ENCODE data around the gene MAGIX.
"Not testable (repeated sequence)": the region's sequence is repeated elsewhere in the genome, so short reads cannot be mapped to it uniquely, and the experiment has no call there.

Gene MAGIX

DNA sequence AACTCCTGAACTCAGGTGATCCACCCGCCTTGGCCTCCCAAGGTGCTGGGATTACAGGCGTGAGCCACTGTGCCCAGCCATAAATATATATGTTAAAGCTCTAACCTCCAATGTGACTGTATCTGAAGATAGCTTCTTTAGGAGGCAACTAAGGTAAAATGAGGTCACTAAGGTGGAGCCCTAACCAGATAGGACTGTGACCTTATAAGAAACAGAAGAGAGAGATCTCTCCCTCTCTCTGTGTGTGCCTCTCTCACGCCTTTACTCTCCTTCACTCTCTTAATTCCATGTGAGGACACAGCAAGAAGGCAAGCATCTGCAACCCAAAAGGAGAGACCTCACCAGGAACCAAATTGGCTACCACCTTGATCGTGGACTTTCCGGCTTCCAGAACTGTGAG lies 926 bp upstream of the MAGIX start:
- DNase-seq = no peak

DNA sequence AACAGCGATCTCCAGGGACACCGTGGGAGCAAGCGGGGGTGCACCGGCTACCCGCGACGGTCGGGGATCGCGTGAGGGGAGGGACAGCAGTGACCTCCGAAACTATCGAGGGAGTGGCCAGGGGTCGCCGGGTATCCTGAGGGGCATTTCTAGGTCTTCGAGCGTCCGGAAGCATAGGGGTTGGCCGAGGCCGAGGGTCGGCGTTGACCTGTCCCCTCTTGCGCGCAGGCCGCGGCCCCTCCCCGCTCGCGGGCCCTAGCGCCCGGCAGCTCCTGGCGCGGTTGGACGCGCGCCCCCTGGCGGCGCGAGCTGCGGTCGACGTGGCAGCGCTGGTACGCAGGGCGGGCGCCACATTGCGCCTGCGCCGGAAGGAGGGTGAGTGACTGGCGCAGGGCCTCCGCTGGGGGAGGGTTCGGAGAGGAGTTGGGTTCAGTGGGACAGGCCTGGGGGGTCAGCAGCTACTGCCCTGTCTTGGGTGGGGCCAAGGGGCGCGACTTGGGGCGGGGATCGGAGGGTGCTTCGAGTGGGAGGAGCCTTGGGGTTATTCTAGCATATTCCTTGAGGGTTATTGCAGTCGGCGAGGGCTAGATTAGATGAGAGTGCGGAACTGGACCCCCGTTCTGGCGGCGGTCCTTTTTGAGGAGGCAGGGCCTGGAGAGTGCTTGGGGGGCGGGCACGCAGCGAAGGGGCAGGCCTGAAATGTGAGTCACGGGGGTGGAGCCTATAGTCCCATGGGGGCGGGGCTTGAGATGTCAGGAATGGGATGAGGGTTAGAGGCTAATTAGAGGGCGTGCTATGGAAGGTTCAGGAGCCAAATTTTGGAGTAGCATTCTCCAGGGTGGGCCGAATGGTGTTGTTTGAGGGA lies 1.2 kb downstream of the MAGIX start:
- DNase-seq = peak; percentile 13 to 52

DNA sequence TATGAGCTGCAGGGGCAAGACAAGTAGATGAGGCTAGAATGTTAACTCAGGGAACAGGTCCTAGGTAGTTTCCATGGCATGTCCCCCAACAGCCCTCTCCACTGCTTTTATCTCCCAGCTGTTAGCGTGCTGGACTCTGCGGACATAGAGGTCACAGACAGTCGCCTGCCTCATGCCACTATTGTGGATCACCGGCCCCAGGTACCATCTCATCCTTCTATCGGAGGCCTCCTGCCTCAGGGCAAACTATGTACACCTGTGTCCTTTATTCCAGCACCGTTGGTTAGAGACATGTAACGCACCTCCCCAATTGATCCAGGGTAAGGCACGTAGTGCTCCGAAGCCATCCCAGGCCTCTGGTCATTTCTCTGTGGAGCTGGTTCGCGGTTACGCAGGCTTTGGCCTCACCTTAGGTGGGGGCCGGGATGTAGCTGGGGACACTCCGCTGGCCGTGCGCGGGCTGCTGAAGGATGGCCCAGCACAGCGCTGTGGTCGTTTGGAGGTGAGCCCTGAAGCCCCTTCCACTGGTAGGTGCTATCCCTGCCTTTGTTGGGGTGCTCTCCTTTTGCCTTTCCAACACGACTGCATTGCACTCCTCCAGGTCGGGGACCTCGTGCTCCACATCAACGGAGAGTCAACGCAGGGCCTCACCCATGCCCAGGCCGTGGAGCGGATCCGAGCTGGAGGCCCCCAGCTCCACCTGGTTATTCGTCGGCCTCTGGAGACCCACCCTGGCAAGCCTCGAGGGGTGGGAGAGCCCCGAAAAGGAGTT lies 2.2 kb downstream of the MAGIX start:
- DNase-seq = no peak

DNA sequence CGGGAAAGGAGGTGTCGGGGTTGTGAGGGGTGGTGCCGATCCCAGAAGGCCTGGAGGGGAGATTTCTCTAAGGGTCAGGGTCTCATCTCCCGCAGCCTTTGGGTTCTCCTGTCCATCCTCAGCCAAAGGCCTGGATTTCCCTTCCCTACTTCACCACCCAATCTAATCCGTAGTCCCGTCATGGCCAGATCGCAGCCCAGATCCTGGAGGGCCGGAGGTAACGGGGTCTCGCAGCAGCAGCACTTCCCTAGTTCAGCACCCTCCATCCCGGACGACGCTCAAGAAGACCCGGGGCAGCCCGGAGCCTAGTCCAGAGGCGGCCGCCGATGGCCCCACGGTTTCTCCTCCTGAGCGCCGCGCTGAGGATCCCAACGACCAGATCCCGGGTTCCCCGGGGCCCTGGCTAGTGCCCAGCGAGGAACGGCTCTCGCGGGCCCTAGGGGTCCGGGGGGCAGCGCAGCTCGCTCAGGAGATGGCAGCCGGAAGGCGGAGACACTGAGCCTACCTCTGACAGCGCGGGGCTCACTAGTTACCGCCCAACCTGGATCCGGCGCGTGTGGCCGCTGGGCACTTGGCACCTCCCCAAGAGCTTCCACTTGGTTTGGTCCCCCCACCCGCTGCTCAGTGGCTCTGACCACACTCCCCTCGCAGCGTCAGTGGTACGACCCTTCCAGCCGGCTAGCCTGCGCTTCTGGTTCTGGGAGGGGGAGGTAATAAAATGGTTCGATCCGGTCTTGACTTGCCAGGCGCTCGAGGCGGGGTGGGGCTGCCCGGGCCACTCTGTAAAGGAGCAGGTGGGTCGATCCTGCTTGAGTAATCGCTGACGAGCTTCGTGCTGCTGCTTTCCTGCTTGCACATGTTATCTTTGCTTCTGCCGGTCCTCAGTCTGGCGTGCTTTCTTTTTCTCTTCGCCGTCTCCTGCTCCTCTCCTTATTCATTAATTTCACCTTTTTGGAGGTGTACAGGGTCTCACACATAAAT lies 3.6 kb downstream of the MAGIX start:
- DNase-seq = peak; percentile 65 to 79

DNA sequence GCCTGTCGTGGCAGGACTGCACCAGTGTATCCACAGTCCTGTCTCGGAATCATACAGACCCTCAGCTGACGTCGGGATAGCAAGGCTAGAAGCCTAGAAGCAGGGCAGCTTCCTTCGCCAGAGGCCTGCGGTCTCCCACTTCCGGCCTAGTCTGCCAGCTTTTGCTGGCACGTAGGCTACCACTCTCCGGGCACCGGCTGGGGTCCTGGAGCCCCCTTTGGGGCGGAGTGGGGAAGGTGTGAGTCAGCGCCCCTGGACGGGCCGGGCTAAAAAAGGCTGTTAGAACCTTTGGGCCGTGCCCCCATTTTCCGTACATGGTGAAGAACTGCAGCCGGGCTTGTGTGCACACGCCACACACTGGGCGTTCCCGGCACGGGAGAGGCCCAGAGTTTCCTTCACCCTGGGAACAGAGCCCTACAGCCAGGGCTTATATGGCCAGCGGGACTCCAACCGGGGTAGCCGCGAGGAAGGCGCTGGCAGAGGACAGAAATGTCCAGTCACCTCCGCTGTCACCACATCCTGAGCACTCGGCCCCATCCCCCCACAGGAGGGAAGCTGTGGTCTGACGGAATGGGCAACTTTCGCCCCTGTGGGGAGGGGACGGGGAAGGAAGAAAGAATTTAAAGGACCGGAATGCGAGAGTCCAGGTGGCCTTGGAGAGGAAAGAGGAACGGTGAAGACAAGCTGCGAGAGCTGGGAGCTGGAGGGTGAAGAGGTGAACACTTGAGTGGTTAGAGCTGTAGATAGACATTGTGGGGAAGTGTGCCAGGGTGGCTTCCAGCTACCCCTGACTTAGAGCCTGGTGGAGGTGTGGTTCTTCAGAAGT lies 4.6 kb downstream of the MAGIX start:
- peak; percentile 48 to 67 for DNase-seq

DNA sequence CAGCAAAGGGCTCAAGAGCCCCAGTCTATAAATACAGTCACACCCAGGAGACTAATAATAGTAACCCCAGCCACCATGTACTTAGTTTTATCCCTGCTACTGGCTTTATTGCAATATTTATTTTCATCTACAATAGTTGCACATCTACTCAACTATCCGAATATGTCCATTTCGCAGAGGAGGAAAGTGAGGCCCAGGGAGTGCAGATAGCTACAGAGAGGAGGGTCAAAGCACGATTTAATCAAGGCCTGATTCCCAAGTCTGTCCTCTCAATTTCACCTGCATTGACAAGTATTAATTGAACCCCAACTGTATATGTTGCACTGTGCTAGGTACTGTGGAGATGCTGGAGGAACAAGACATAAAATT lies 5.2 kb downstream of the MAGIX start:
- no peak for DNase-seq

DNA sequence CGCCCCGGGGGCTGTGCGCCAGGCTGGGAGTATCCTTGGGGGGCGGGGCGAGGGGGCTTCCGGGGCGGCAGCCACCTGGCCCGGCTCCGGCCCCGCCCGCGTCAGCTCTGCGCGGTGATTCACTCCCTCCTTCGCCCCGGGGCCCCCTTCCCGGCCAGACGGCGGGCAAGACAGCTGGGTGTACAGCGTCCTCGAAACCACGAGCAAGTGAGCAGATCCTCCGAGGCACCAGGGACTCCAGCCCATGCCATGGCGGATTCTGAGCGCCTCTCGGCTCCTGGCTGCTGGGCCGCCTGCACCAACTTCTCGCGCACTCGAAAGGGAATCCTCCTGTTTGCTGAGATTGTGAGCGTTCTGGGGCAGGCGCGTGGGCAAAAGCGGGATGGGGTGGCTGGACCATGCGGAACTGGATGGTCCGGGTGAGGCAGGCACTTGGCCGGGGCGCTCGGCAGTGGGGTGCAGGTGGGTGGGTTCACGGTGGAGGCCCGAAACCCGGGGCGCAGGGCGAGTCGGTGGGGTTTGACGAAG lies 9.3 kb downstream of the MAGIX start, which contains the start of gene PLP2:
TSS of gene PLP2 (plus strand) at position 147 of the 528 bp plus-strand sequence. CDS start at position 250, 103 bp downstream.
- peak in 1 of 2 experiments; percentile 14 for DNase-seq

DNA sequence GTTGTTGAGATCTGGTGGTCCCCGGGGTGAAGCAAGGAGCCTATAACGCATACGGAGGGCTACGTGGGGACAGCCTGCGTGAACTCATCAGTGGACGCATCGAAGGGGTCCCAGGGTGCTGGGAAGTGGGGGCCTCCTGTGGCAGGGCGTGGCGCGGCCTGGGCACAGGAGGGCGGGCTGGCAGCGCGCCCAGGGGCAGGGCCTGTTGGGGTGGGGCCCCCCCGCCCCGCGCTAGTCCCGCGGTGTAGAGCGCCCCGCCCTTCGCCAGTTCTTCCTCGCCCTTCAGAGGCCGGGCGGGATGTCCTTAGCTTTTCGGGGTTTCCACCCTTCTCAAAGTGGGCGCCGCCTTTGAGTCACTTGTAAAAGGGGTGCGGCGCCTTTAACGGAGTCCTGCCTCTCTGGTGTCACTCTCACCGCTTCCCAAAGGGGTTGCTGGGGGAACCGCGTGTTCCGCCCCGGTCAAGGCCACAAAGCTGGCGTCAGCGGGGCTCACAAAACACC lies 9.8 kb downstream of the MAGIX start:
- DNase-seq = peak; percentile 14 to 31

DNA sequence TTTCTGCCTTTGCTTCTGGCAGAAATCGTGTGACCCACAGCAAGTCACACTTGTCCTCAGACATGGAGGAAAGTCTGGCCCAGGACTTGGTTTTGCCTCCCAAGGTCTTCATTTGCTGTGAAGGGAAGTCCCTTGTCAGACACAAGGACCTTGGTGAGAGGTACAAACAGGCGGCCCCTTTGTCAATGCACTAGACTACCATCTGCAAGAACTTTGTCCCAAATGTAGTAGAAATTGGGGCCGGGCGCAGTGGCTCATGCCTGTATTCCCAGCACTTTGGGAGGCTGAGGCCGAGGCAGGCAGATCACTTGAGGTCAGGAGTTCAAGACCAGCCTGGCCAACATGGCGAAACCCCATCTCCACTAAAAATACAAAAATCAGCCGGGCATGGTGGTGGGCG lies 11.0 kb downstream of the MAGIX start:
- DNase-seq = not testable (repeated sequence)

DNA sequence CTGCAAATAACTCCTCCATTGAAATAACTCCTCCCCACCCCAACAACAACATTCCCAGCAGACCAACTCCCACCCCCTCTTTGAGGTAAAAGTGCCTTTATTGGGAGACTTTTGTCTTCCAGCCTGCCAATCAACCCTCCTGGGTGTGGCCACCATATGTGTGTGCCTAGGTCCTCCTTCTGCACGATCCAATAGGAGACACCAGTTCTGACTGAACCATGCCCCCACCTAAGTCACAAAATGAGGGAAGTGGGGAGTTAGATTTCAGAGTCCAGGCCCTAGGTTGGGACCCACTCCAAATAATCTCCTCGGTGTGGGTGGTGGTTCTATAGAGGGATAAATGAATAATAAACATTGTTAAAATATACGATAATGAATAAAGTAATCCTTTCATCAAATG lies 12.2 kb downstream of the MAGIX start:
- no peak for DNase-seq

DNA sequence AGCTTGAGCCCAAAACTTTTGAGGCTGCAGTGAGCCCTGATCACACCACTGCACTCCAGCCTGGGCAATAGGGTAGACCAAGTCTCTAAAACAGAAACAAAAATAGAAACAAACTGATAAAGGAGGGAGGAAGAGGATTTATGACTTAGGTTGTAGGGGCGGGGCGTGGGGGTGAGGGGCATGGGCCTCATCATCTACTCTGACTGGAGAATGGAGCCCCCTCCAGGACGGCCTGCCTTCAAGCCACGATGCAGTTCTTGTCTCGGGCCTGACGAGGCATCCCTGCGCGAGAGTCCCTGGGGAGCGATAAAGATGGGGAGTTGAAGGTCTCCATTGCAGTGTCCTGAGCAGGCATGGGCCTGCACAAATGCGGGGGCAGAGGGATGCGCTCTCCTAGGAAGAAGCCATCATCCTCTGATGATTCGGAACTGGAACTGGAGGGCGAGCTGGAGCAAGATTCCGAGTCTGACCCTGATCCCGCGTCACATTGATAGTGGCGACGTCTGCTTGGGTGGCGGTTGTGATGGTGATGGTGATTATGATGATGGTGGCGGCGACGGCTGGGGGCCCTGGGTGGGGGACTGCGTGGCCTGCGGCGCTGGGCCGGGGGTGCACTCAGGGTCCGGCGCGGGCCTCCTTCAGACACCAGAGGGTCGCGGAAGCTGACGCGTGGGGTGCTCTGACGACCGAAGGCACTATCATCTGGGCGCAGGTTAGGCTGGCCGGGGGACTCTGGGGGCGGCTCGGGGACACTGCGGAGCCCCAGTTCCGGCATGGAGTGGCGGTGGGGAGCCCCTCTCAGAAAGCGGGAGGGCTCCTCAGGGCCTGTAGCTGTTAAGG lies 13.1 kb downstream of the MAGIX start:
- DNase-seq = no peak

DNA sequence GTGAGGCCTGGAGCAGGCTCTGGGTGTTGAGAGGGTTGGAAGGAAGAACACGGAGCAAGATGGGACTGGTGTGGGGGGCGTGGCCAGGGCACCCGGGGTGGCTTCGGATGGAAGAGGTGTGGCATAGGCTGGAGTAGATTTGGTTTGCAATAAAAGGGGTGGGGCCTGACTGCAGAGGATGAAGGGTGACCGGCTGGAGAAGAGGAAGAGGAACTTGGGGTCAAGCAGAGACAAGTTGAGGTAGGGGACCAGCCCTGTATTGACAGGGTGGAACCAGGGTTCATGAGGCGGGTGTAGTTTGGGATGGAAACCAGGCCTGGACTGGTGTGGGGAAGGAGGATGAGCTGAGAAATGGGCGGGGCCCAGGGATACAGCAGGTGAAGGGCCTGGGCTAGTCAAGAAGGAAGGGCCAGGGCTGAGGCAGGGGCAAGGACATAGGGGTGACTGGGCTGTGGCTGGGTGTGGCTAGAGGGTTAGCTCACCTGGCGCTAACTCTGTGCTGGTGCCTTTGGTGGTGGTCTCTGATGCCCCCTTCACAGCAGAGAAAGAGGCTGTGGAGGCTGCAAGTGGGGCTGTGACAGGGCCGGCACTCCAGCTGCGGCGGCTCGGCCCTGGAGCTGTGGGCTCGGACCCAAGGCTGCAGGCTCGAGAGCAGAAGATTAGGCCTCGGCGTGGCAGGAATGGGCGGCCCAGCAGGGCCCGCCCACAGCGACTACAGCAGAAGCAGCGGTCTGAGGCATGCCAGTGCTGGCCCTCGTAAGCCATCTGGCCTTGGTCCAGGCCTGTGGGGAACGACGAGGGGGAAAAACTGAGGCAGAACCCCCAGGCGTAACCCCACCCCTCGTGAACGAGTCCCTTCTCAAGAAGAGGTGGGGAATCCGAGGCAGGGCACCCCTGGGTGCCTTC lies 14.1 kb downstream of the MAGIX start:
- peak in 1 of 2 experiments; percentile 17 for DNase-seq

DNA sequence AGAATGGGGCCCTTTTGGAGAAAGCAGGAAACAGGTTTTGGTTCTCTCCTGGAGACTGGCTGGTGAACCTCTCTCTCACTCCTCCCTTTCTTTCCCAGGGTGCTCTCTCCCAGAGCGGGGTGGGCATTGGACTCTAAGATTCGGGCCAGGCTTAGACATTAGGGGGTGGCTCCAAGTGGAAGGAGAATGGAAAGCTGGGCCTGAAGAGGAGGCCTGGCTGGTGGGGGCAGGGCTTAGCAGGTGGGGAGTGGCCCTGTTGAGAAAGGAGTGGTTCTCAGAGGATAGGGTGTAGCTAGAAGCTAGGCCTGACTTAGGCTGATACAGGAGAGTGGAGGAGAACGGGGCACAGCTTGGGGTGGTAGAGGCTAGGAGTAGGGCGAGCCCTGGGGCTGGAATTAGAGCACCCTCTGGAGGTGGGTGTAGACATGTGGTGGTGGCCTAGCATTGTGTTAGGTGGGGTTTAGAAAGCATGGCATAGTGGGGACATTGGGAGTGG lies 14.8 kb downstream of the MAGIX start:
- peak in 1 of 2 experiments; percentile 2 for DNase-seq

DNA sequence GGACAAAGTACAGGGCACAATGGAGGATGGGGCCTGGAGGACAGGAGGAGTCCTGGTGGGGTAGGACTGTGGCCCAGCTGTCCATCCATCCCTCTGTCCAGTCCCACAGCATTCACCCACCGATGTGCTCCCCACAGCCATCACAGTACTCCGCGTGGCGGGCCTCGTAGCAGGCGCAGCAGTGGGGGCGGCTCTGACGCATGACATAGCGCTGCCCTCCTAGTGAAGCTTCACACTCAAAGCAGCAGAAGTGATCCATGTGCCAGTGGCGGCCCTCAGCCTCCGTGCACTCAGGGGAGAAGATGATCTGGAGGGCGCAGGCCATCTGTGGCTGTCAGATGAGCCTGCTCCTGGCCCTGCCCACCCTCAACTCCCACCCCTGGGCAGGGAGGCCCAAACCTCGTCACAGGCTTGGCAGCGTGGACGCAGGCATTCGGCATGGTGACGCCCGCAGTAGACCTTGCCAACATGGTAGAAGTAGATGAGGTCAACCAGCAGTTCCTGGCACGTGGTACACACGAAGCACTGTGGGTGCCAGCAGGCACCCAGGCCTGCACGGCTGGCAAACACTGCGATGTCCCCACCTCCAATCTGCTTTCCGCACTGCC lies 15.4 kb downstream of the MAGIX start:
- no peak for DNase-seq

DNA sequence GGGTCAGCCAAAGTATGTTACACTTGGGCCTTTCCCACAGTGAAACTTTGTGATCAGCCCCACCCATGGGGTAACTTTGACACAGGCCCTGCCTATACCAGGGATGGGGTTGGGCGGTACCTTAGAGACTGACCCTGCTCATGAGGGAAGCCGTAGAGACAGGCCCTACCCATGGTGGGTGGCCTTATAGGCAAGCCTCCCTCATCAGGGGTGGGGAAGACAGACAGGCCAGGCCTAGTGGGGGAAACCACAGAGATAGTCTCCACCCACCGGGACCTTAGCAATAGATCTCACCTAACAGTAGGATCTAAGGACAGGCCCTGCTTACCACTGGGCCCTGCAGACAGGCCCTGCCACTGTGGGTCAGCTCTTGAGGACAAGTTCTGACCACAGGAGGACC lies 16.0 kb downstream of the MAGIX start:
- no peak for DNase-seq

DNA sequence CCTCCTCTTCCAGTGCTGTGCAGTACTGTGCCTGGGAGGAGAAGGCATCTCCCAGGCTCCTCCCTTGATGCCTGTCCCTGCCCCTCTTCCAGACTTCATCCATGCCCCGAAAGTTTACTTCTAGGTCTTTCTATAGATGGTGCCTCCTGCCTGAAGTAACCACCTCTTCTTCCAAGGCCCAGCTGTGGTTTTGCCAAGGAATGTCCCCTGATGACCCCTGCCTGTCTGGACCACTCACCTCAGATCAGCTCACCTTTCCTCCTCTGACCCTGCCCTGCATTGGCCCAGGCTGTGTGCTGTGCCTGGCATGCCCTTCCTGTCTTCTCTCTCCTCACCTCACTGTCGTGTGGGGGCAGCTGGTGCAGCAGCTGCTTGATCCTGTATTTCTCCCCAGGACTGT lies 16.8 kb downstream of the MAGIX start:
- DNase-seq = no peak

DNA sequence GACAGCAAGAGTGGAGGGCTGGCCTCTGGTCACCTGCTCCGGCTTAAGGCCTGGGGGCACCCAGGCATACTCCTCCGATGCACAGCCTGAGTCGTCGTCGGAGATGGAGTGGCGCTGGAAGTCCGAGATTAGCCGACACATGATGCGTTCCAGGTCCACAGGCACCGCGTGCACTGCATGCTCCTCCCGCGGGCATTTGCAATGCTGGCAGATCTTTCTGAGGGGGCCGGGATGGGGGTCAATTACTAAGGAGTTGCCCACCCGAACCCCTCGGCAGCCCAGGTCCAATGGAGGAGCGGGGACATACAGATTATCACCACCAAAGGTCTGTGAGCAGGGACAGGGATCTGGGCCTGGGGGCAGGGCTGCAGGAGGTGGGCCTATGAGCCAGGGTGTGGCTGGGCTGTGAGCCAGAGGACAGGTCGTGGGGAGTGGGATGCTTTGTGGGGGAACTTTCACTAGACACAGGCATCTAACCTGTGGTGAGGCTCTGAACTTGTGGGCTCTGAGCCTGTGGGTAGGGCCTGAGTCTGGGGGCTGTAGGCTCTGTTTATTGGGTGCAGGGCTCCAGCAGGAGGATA lies 21.2 kb downstream of the MAGIX start:
- no peak for DNase-seq
